Measurements from ENCODE around the gene CELSR1.
A peak's percentile ranks its signal among the peaks of the same experiment; 100 is the strongest.

CELSR1 gene

GRCh38 chr22:46439111-46439510 lies 98.3 kb downstream of the CELSR1 start:
- Histone ChIP-seq H3K9ac (ENCODE audit: low read length) (no peak overlapping the region), H3K9me3 (ENCODE audit: insufficient read depth, low read length) (no peaks in the 10 kb centered on the region), H3K4me1 (ENCODE audit: low read length) (0 out of 2 replicates have a peak, but pooled peaks cover 4% of the 10 kb centered on the region), H3K27me3 (ENCODE audit: low read depth, low read length) (peaks cover 38% of the 10 kb centered on the region), H3K79me2 (ENCODE audit: low read length) (no peaks in the 10 kb centered on the region), H4K20me1 (ENCODE audit: insufficient read depth, low read length) (no peaks in the 10 kb centered on the region), H3K36me3 (replicated peaks; ENCODE audit: low read depth, low read length) (no peaks in the 10 kb centered on the region), H3K27ac (ENCODE audit: low read length) (no peak overlapping the region), H3K4me3 (ENCODE audit: low read length) (no peak overlapping the region), H2AFZ (ENCODE audit: low read depth, low read length) (no peak overlapping the region), H3K4me2 (ENCODE audit: low read length) (no peak overlapping the region)
- no peak for TF ChIP-seq EZH2phosphoT487 (IDR thresholded peaks at IDR 0.05; ENCODE audit: low read depth)
- TF ChIP-seq CTCF (IDR thresholded peaks at IDR 0.05; ENCODE audit: low read depth, low read length): no peak

GRCh38 chr22:46437671-46438440 lies 99.6 kb downstream of the CELSR1 start:
- Histone ChIP-seq H3K79me2 (ENCODE audit: low read length) (no peaks in the 10 kb centered on the region), H3K4me1 (ENCODE audit: low read length) (peaks cover 15% of the 10 kb centered on the region), H4K20me1 (ENCODE audit: insufficient read depth, low read length) (no peaks in the 10 kb centered on the region), H3K4me2 (ENCODE audit: low read length) (no peak overlapping the region; the same call in 1 of the 2 replicates), H3K9ac (ENCODE audit: low read length) (no peak overlapping the region), H3K9me3 (ENCODE audit: insufficient read depth, low read length) (no peaks in the 10 kb centered on the region), H3K27me3 (ENCODE audit: low read depth, low read length) (peaks cover 38% of the 10 kb centered on the region), H3K27ac (ENCODE audit: low read length) (no peak overlapping the region), H3K4me3 (ENCODE audit: low read length) (no peak overlapping the region), H2AFZ (ENCODE audit: low read depth, low read length) (no peak overlapping the region), H3K36me3 (replicated peaks; ENCODE audit: low read depth, low read length) (no peaks in the 10 kb centered on the region)
- TF ChIP-seq EZH2phosphoT487 (IDR thresholded peaks at IDR 0.05; ENCODE audit: low read depth) (no peak), CTCF (IDR thresholded peaks at IDR 0.05; ENCODE audit: low read depth, low read length) (no peak)

GRCh38 chr22:46436595-46437175 lies 100.7 kb downstream of the CELSR1 start:
- TF ChIP-seq EZH2phosphoT487 (IDR thresholded peaks at IDR 0.05; ENCODE audit: low read depth) (no peak), CTCF (IDR thresholded peaks at IDR 0.05; ENCODE audit: low read depth, low read length) (no peak)
- no peaks in the 10 kb centered on the region for H4K20me1 ChIP-seq (ENCODE audit: insufficient read depth, low read length)
- no peak overlapping the region for H2AFZ ChIP-seq (ENCODE audit: low read depth, low read length)
- no peak overlapping the region for H3K4me2 ChIP-seq (ENCODE audit: low read length)
- no peaks in the 10 kb centered on the region for H3K9me3 ChIP-seq (ENCODE audit: insufficient read depth, low read length)
- H3K27me3 ChIP-seq (ENCODE audit: low read depth, low read length): peaks cover 38% of the 10 kb centered on the region
- no peak overlapping the region for H3K4me3 ChIP-seq (ENCODE audit: low read length)
- H3K9ac ChIP-seq (ENCODE audit: low read length): no peak overlapping the region
- peaks cover 24% of the 10 kb centered on the region for H3K4me1 ChIP-seq (ENCODE audit: low read length)
- no peaks in the 10 kb centered on the region for H3K36me3 ChIP-seq (replicated peaks; ENCODE audit: low read depth, low read length)
- no peak overlapping the region for H3K27ac ChIP-seq (ENCODE audit: low read length)
- H3K79me2 ChIP-seq (ENCODE audit: low read length): no peaks in the 10 kb centered on the region

DNA sequence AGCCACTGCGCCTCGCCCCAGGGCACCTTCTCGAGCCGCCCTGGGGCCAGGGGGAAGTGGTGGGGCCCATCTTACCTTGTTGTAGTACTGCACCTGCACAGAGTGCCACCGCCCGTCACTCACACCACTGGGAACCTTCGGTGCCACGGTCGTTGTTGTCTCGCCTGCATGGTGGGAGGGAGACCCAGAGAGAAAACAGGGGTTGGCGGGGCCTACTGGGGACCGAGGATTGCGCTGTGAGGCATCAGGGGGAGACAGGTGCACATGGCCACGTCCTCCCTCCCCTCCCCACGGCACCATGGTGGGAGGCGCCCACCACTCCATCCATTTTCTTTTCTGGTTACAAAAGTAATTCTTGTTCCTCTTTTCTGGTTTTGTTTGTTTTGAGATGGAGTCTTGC lies 104.1 kb downstream of the CELSR1 start:
- peaks cover 22% of the 10 kb centered on the region for H3K27me3 ChIP-seq (ENCODE audit: low read depth, low read length)
- peak overlapping the region; percentile 89 for H3K4me2 ChIP-seq (ENCODE audit: low read length)
- TF ChIP-seq EZH2phosphoT487 (IDR thresholded peaks at IDR 0.05; ENCODE audit: low read depth): no peak
- no peak for TF ChIP-seq CTCF (IDR thresholded peaks at IDR 0.05; ENCODE audit: low read depth, low read length)
- H3K9me3 ChIP-seq (ENCODE audit: insufficient read depth, low read length): no peaks in the 10 kb centered on the region
- peak overlapping the region; percentile 51; the same call in 1 of the 2 replicates for H2AFZ ChIP-seq (ENCODE audit: low read depth, low read length)
- no peaks in the 10 kb centered on the region for H3K36me3 ChIP-seq (replicated peaks; ENCODE audit: low read depth, low read length)
- no peaks in the 10 kb centered on the region for H4K20me1 ChIP-seq (ENCODE audit: insufficient read depth, low read length)
- no peak overlapping the region for H3K27ac ChIP-seq (ENCODE audit: low read length)
- H3K4me3 ChIP-seq (ENCODE audit: low read length): peak overlapping the region; percentile 14
- H3K4me1 ChIP-seq (ENCODE audit: low read length): peaks cover 24% of the 10 kb centered on the region
- no peaks in the 10 kb centered on the region for H3K79me2 ChIP-seq (ENCODE audit: low read length)
- H3K9ac ChIP-seq (ENCODE audit: low read length): no peak overlapping the region

Measured in OCI-LY3 (cell line).